Measurements from ENCODE around the gene ATP6V0D1. TPM values are rescaled to one million over a fixed set of nuclear protein-coding genes. Genes with fewer than 3 reads are reported as not detected.

The ATP6V0D1 gene
- total RNA-seq, 1 experiment from 2014 or later = 43.0 TPM

GRCh38 chr16:67425580-67425979 lies 55.4 kb downstream of the ATP6V0D1 start:
- H3K9ac ChIP-seq (ENCODE audit: extremely low read depth, insufficient read length, low read length) = no peak overlapping the region
- no peak overlapping the region for H2BK12ac ChIP-seq (ENCODE audit: insufficient read length, low read depth, low read length)
- no peaks in the 10 kb centered on the region for H4K20me1 ChIP-seq (ENCODE audit: control insufficient read depth, insufficient read depth, insufficient read length)
- H2AFZ ChIP-seq (ENCODE audit: low read length) = no peak overlapping the region
- H3K9me3 ChIP-seq (ENCODE audit: control insufficient read depth, low read depth, low read length) = no peaks in the 10 kb centered on the region
- TF ChIP-seq CTCF (conservative IDR thresholded peaks at IDR 0.05) = no peak
- no peaks in the 10 kb centered on the region for H3K79me1 ChIP-seq (ENCODE audit: insufficient read depth, low read depth, low read length, poor library complexity, severe bottlenecking)
- no peak overlapping the region for H4K91ac ChIP-seq (ENCODE audit: insufficient read length, low read depth, low read length)
- H3K56ac ChIP-seq (ENCODE audit: insufficient read length, low read depth, low read length) = no peak overlapping the region
- Mint-ChIP-seq H3K4me3 (peak overlapping the region in 1 of 2 experiments; percentile 67; a peak in 1 of 5 replicates), H3K36me3 (ENCODE audit: insufficient read depth in 1 of 3, low read depth in 3 of 3) (no peaks in the 10 kb centered on the region; a peak in 1 of 7 replicates), H3K27ac (peak overlapping the region; percentile 36 to 81 (median 55); a peak in 4 of 7 replicates), H3K27me3 (ENCODE audit: low read depth) (peaks cover 16% of the 10 kb centered on the region), H3K4me1 (peaks cover 74 to 75% of the 10 kb centered on the region in 2 experiments), H3K9me3 (no peaks in the 10 kb centered on the region)
- H3K14ac ChIP-seq (ENCODE audit: insufficient read depth, low read length) = no peak overlapping the region
- no peak overlapping the region for H2AK5ac ChIP-seq (ENCODE audit: insufficient read length, low read length)
- H2BK120ac ChIP-seq (ENCODE audit: low read depth, low read length, poor library complexity, severe bottlenecking) = no peak overlapping the region
- H3T11ph ChIP-seq (ENCODE audit: low read length) = no peak overlapping the region
- peaks cover 5% of the 10 kb centered on the region for H3K23me2 ChIP-seq (ENCODE audit: insufficient read length, low read depth, low read length, poor library complexity, severe bottlenecking)
- H3K27me3 ChIP-seq (ENCODE audit: insufficient read depth, low read length) = no peaks in the 10 kb centered on the region; the same call in 1 of the 2 replicates
- H2BK20ac ChIP-seq (ENCODE audit: low read depth, low read length, poor library complexity, severe bottlenecking) = no peak overlapping the region
- H3K23ac ChIP-seq (ENCODE audit: insufficient read length, low read depth, low read length) = no peak overlapping the region
- H4K8ac ChIP-seq (replicated peaks; ENCODE audit: insufficient read length, low read depth, low read length) = no peak overlapping the region
- H3K4me1 ChIP-seq (ENCODE audit: insufficient read depth, low read length) = peaks cover 32% of the 10 kb centered on the region
- H4K5ac ChIP-seq (ENCODE audit: insufficient read length, low read depth, low read length) = no peak overlapping the region
- H3K18ac ChIP-seq (ENCODE audit: insufficient read length, low read depth, low read length) = no peak overlapping the region
- H2BK5ac ChIP-seq (ENCODE audit: insufficient read length, low read length) = no peak overlapping the region
- no peak overlapping the region for H3K4ac ChIP-seq (ENCODE audit: low read depth, low read length)
- peak overlapping the region; percentile 22 for H3K4me2 ChIP-seq (ENCODE audit: insufficient read depth, insufficient read length, low read length)
- no CpG with 5 or more reads among the region's 4 CpGs for WGBS (ENCODE audit: extremely low coverage, insufficient read length, low lambda C conversion rate)
- H2BK15ac ChIP-seq (ENCODE audit: low read depth, low read length) = no peak overlapping the region
- DNase-seq = no peak
- peak overlapping the region; percentile 89 for H3K27ac ChIP-seq (ENCODE audit: insufficient read length, low read depth, low read length)
- H3K79me2 ChIP-seq (ENCODE audit: insufficient read depth, low read length) = no peaks in the 10 kb centered on the region; the same call in 1 of the 2 replicates

Data from H9 (cell line).